ENCODE data around the gene KANSL1. TPM values are rescaled to one million over a fixed set of nuclear protein-coding genes. Genes with fewer than 3 reads are reported as not detected.
A peak's percentile ranks its signal among the peaks of the same experiment; 100 is the strongest.
"Not testable (repeated sequence)": the region's sequence is repeated elsewhere in the genome, so short reads cannot be mapped to it uniquely, and the experiment has no call there.

KANSL1 gene
- total RNA-seq, 1 donor from 2014 or later, result 129 TPM

- H3K9me3 Mint-ChIP-seq, result no peaks in the 10 kb centered on the region
- no peak overlapping the region for H3K4me3 Mint-ChIP-seq
- DNase-seq (ENCODE audit: extremely low spot score, unreplicated experiment), result no peak
- H3K36me3 Mint-ChIP-seq, result peaks cover 10% of the 10 kb centered on the region
- TF ChIP-seq CTCF (conservative IDR thresholded peaks at IDR 0.05), result no peak
- H3K27ac Mint-ChIP-seq, result peak overlapping the region; percentile 9
- H3K4me1 Mint-ChIP-seq (ENCODE audit: unreplicated experiment), result peaks cover 55% of the 10 kb centered on the region
- no peaks in the 10 kb centered on the region for H3K27me3 Mint-ChIP-seq
These were observed 11.3 kb downstream of the KANSL1 start for GRCh38 chr17:46181940-46182339.

- not testable (repeated sequence) for H3K9me3 Mint-ChIP-seq; DNase-seq (ENCODE audit: extremely low spot score, unreplicated experiment); H3K27me3 Mint-ChIP-seq; H3K4me3 Mint-ChIP-seq; H3K36me3 Mint-ChIP-seq; H3K27ac Mint-ChIP-seq
- peaks cover 58% of the 10 kb centered on the region for H3K4me1 Mint-ChIP-seq (ENCODE audit: unreplicated experiment)
These were observed 11.9 kb downstream of the KANSL1 start for GRCh38 chr17:46181316-46181715.

GRCh38 chr17:46180892-46181274 is 12.3 kb downstream of the KANSL1 start:
- H3K4me3 Mint-ChIP-seq, result no peak overlapping the region

GRCh38 chr17:46180185-46180891 is 12.9 kb downstream of the KANSL1 start:
- H3K36me3 Mint-ChIP-seq; H3K27me3 Mint-ChIP-seq; DNase-seq (ENCODE audit: extremely low spot score, unreplicated experiment); H3K9me3 Mint-ChIP-seq; H3K27ac Mint-ChIP-seq; H3K4me3 Mint-ChIP-seq: not testable (repeated sequence)
- H3K4me1 Mint-ChIP-seq (ENCODE audit: unreplicated experiment), result peaks cover 59% of the 10 kb centered on the region

More at GRCh38 chr17:46180892-46181274, 12.3 kb downstream of the KANSL1 start:
- peaks cover 10% of the 10 kb centered on the region for H3K36me3 Mint-ChIP-seq
- no peaks in the 10 kb centered on the region for H3K27me3 Mint-ChIP-seq
- DNase-seq (ENCODE audit: extremely low spot score, unreplicated experiment), result no peak
- peaks cover 61% of the 10 kb centered on the region for H3K4me1 Mint-ChIP-seq (ENCODE audit: unreplicated experiment)
- no peak overlapping the region for H3K27ac Mint-ChIP-seq
- no peaks in the 10 kb centered on the region for H3K9me3 Mint-ChIP-seq
- no peak for TF ChIP-seq CTCF (conservative IDR thresholded peaks at IDR 0.05)

GRCh38 chr17:46179375-46179999 is 13.7 kb downstream of the KANSL1 start:
- Mint-ChIP-seq H3K4me1 (ENCODE audit: unreplicated experiment) (peaks cover 53% of the 10 kb centered on the region), H3K4me3 (no peak overlapping the region), H3K36me3 (peaks cover 10% of the 10 kb centered on the region), H3K27me3 (no peaks in the 10 kb centered on the region), H3K27ac (peak overlapping the region; percentile 2), H3K9me3 (no peaks in the 10 kb centered on the region)
- TF ChIP-seq CTCF (conservative IDR thresholded peaks at IDR 0.05), result no peak
- DNase-seq (ENCODE audit: extremely low spot score, unreplicated experiment), result no peak

GRCh38 chr17:46178550-46179214 is 14.5 kb downstream of the KANSL1 start:
- Mint-ChIP-seq H3K36me3 (peaks cover 10% of the 10 kb centered on the region), H3K4me3 (no peak overlapping the region), H3K9me3 (no peaks in the 10 kb centered on the region), H3K27ac (peak overlapping the region; percentile 2), H3K27me3 (no peaks in the 10 kb centered on the region), H3K4me1 (ENCODE audit: unreplicated experiment) (peaks cover 47% of the 10 kb centered on the region)
- TF ChIP-seq CTCF (conservative IDR thresholded peaks at IDR 0.05), result no peak
- DNase-seq (ENCODE audit: extremely low spot score, unreplicated experiment), result no peak
